Muscle layer of colon (tissue), 2 donors: ENCODE measurements around the gene KREMEN2.

Experiments used
- H3K27ac ChIP-seq: one replicate; pipeline ENCODE4 v1.7.0; 2013; ENCODE audit warnings: low read depth, mild to moderate bottlenecking, low read length, moderate library complexity
- H3K27me3 ChIP-seq, 2 donors: one replicate each; pipeline ENCODE4 v1.7.0; 2013; ENCODE audit warnings: low read length in 2 of 2, mild to moderate bottlenecking in 2 of 2; ENCODE audit not compliant: insufficient read depth in 2 of 2, control insufficient read depth in 1 of 2
- H3K36me3 ChIP-seq: one replicate; pipeline ENCODE4 v1.7.0; 2013; ENCODE audit warnings: mild to moderate bottlenecking, low read length; ENCODE audit not compliant: insufficient read depth
- H3K4me1 ChIP-seq: one replicate; pipeline ENCODE4 v1.7.0; 2013; ENCODE audit warnings: mild to moderate bottlenecking, low read length; ENCODE audit not compliant: insufficient read depth
- H3K4me3 ChIP-seq, 2 donors: one replicate each; pipeline ENCODE4 v1.7.0; 2013; ENCODE audit warnings: low read length in 2 of 2, low read depth in 1 of 2, mild to moderate bottlenecking in 1 of 2, moderate library complexity in 1 of 2
- H3K9ac ChIP-seq: one replicate; pipeline ENCODE4 v1.7.0; 2013; ENCODE audit warnings: low read length
- H3K9me3 ChIP-seq: one replicate; pipeline ENCODE4 v1.7.0; 2013; ENCODE audit warnings: mild to moderate bottlenecking, low read length
- donor health status: abdominal sarcoma.
- donor health status: Adenocarcinoma of cecum.

Gene KREMEN2

DNA sequence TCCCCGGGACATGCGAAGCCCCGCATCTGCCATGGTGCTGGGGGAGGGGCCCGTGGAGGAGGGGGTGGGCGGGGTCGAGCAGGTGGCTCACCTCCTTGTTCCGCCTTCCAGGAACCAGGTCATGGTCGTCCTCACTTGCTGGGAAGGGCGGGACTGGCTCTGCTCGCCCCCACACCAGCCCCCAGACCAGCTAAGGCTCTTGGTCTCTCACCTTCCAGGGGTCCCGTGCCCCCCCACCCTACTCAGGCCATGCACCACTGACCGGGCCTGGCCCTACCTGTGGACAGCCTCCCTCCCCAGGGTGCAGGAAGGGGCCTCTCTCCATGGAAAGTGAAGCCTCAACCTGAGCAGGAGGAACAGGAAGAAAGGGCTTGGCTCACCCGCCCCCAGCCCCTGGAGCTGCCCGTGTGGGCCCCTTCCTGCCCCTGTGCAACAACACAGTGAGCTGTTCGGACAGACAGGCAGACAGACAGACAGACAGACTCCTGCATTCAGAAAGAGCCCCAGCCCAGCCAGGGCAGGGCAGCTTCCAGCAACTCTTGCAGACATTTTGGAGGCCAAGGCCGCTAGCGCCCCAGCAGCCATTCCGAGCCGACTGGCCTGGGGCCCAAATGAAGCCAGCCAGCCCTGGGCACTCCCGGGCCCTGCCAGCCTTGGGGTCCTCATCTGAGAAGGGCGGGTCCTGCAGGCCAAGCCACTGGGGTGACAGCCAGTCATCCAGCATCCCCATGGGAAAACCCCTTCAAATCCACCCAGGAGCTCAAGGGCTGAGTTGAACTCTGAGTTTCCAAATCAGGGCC, 8.1 kb upstream of the KREMEN2 start:
- peaks cover 0 to 42% of the 10 kb centered on the region in 2 donors for H3K27me3 ChIP-seq
- no peaks in the 10 kb centered on the region for H3K4me1 ChIP-seq

DNA sequence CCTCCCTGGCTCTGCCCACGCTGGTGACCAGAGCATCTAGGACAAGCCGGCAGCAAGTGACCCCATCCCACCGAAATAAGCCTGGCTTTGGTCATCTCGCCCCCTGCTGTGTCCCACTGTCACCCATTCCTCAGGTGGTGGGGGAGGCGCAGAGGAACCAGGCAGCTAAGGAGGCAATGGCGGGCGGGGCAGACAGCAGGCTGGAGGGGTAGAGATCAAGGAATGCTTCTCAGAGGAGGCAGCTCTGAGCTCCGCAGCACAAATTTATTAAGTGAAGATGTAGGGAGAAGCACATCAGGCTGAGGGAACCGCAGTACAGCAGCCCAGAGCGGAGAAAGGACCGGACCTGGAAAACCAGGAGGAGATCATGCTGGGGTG, 7.5 kb upstream of the KREMEN2 start:
- H3K27me3 ChIP-seq, result peaks cover 0 to 48% of the 10 kb centered on the region in 2 donors

More for the DNA sequence above, 8.1 kb upstream of the KREMEN2 start:
- Histone ChIP-seq H3K9ac (no peak overlapping the region), H3K36me3 (no peaks in the 10 kb centered on the region), H3K9me3 (no peaks in the 10 kb centered on the region), H3K27ac (no peak overlapping the region), H3K4me3 (no peak overlapping the region)

GRCh38 chr16:2959206-2959605, 4.9 kb upstream of the KREMEN2 start:
- Histone ChIP-seq H3K9me3 (no peaks in the 10 kb centered on the region), H3K4me3 (no peak overlapping the region), H3K4me1 (peaks cover 3% of the 10 kb centered on the region), H3K27ac (no peak overlapping the region), H3K27me3 (peaks cover 19 to 74% of the 10 kb centered on the region in 2 donors), H3K9ac (no peak overlapping the region), H3K36me3 (no peaks in the 10 kb centered on the region)

More for the DNA sequence above, 7.5 kb upstream of the KREMEN2 start:
- no peaks in the 10 kb centered on the region for H3K4me1 ChIP-seq
- H3K4me3 ChIP-seq, result no peak overlapping the region
- H3K27ac ChIP-seq, result no peak overlapping the region
- H3K9me3 ChIP-seq, result no peaks in the 10 kb centered on the region
- no peaks in the 10 kb centered on the region for H3K36me3 ChIP-seq
- no peak overlapping the region for H3K9ac ChIP-seq

DNA sequence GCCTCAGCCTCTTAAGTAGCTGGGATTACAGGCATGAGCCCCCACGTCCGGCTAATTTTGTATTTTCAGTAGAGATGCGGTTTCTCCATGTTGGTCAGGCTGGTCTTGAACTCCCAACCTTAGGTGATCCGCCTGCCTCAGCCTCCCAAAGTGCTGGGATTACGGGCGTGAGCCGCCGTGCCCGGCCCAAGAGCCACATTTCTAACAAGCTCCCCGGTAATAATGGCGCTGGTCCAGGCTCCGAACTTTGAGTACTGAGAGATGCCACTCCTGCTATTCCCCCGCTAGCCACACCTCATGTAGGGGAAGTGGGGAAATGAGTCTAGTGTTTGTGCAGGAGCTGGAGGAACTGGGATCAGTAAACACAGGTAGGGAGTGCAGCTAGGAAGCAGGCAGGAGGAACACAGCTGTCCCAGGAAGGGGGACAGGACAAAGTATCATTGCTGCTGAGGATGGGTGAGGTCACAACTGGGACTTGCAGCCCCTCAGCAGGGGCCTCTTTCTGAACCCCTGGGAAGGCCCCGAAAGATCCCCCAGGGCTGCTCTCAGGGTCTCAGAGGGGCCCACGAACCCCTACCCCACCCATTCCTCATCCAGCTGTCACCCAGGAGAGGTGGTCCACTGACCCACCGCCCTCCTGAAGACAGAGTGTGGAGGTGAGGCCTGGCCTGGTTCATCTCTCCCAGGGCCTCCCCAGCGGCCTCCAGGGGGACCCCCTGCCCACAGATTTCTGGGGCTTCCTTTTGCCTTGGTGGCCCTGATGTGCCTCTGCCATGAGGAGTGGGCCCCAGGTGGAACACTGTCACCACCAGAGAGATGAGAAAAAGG, 3.7 kb upstream of the KREMEN2 start:
- Histone ChIP-seq H3K4me1 (peaks cover 7% of the 10 kb centered on the region), H3K27me3 (peaks cover 29 to 75% of the 10 kb centered on the region in 2 donors), H3K36me3 (no peaks in the 10 kb centered on the region), H3K9me3 (no peaks in the 10 kb centered on the region), H3K27ac (no peak overlapping the region), H3K9ac (no peak overlapping the region), H3K4me3 (no peak overlapping the region)

- Histone ChIP-seq H3K27ac (no peak overlapping the region), H3K9ac (no peak overlapping the region), H3K27me3 (peaks cover 41 to 82% of the 10 kb centered on the region in 2 donors), H3K4me1 (peaks cover 7% of the 10 kb centered on the region), H3K4me3 (no peak overlapping the region), H3K9me3 (no peaks in the 10 kb centered on the region), H3K36me3 (no peaks in the 10 kb centered on the region)
These were observed 1.6 kb upstream of the KREMEN2 start for GRCh38 chr16:2962334-2963073.

- peak overlapping the region in 1 of 2 donors; percentile 27 for H3K4me3 ChIP-seq
- peaks cover 9% of the 10 kb centered on the region for H3K4me1 ChIP-seq
- H3K27me3 ChIP-seq, result peaks cover 48 to 89% of the 10 kb centered on the region in 2 donors
- no peak overlapping the region for H3K27ac ChIP-seq
- H3K9me3 ChIP-seq, result no peaks in the 10 kb centered on the region
- no peak overlapping the region for H3K9ac ChIP-seq
- no peaks in the 10 kb centered on the region for H3K36me3 ChIP-seq
These were observed 877 bp upstream of the KREMEN2 start for GRCh38 chr16:2963074-2963722.

DNA sequence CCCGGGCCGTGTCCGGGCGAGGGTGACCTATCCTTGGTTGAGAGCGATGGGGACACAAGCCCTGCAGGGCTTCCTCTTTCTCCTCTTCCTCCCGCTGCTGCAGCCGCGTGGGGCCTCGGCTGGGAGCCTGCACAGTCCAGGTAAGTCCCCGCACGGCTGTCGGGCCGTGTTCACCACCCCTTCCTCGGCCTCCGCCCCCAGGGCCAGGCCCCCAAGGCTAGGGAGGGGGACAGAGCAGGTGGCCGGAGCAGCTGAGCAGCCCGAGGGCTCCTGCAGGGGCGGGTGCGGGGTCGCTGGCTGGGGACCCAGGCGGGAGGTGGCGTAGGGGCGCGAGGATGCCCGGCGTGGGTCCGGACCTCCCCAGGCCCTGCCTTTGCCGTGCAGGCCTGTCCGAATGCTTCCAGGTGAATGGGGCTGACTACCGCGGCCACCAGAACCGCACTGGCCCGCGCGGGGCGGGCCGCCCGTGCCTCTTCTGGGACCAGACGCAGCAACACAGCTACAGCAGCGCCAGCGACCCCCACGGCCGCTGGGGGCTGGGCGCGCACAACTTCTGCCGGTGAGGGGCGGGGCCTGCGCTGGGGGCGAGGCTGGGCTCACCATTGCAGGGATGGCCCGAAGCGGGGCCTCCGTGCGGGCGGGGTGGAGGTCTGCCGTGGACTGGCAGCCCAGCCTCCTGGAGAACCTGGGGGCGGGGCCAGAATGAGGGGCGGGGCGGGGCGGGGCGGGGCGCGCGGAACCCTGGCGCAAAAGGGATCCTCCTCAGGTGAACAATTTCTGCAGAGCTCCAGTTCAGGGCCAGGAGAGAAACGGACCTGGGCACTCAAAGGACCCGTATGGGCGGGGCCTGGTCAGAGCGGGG, 631 bp downstream of the KREMEN2 start:
- Histone ChIP-seq H3K9me3 (no peaks in the 10 kb centered on the region), H3K9ac (no peak overlapping the region), H3K27me3 (peaks cover 54 to 93% of the 10 kb centered on the region in 2 donors), H3K4me1 (peaks cover 16% of the 10 kb centered on the region), H3K27ac (no peak overlapping the region), H3K4me3 (peak overlapping the region in 1 of 2 donors; percentile 13), H3K36me3 (no peaks in the 10 kb centered on the region)

- H3K4me3 ChIP-seq, result no peak overlapping the region
- H3K36me3 ChIP-seq, result no peaks in the 10 kb centered on the region
- peaks cover 54 to 92% of the 10 kb centered on the region in 2 donors for H3K27me3 ChIP-seq
- no peak overlapping the region for H3K9ac ChIP-seq
- H3K9me3 ChIP-seq, result no peaks in the 10 kb centered on the region
- peaks cover 16% of the 10 kb centered on the region for H3K4me1 ChIP-seq
- H3K27ac ChIP-seq, result no peak overlapping the region
These were observed 2.1 kb downstream of the KREMEN2 start for GRCh38 chr16:2966043-2966807.

GRCh38 chr16:2966808-2967191, 2.7 kb downstream of the KREMEN2 start:
- H3K27ac ChIP-seq, result no peak overlapping the region
- H3K36me3 ChIP-seq, result no peaks in the 10 kb centered on the region
- H3K4me1 ChIP-seq, result peaks cover 16% of the 10 kb centered on the region
- peaks cover 53 to 92% of the 10 kb centered on the region in 2 donors for H3K27me3 ChIP-seq
- no peak overlapping the region for H3K9ac ChIP-seq
- H3K4me3 ChIP-seq, result no peak overlapping the region
- H3K9me3 ChIP-seq, result no peaks in the 10 kb centered on the region

- Histone ChIP-seq H3K36me3 (no peaks in the 10 kb centered on the region), H3K27me3 (peaks cover 49 to 88% of the 10 kb centered on the region in 2 donors), H3K27ac (no peak overlapping the region), H3K4me1 (peaks cover 16% of the 10 kb centered on the region), H3K9me3 (no peaks in the 10 kb centered on the region), H3K4me3 (no peak overlapping the region), H3K9ac (no peak overlapping the region)
These were observed 3.1 kb downstream of the KREMEN2 start for GRCh38 chr16:2967211-2967631.
